GM15510 (cell line): ENCODE data around the gene PRODH2.

Source experiments
- POLR2A ChIP-seq: IDR thresholded peaks from 3 replicates; pipeline ENCODE4 v1.6.1; 2011; ENCODE audit warnings: borderline replicate concordance; ENCODE audit not compliant: insufficient read length; ENCODE audit errors: extremely low read depth

Gene PRODH2

GRCh38 chr19:35848486-35848885 is 35.8 kb upstream of the PRODH2 start:
- no peak for TF ChIP-seq POLR2A

GRCh38 chr19:35847911-35848310 is 35.3 kb upstream of the PRODH2 start:
- TF ChIP-seq POLR2A, result no peak

GRCh38 chr19:35846038-35846668 is 33.5 kb upstream of the PRODH2 start:
- TF ChIP-seq POLR2A, result no peak

- TF ChIP-seq POLR2A, result no peak
Measured at GRCh38 chr19:35845215-35846037, 32.8 kb upstream of the PRODH2 start.

GRCh38 chr19:35844482-35845214 is 32.0 kb upstream of the PRODH2 start:
- no peak for TF ChIP-seq POLR2A

GRCh38 chr19:35843676-35844481 is 31.2 kb upstream of the PRODH2 start:
- no peak for TF ChIP-seq POLR2A

GRCh38 chr19:35842666-35843272 is 30.1 kb upstream of the PRODH2 start:
- no peak for TF ChIP-seq POLR2A

GRCh38 chr19:35841961-35842595 is 29.4 kb upstream of the PRODH2 start:
- TF ChIP-seq POLR2A, result no peak

DNA sequence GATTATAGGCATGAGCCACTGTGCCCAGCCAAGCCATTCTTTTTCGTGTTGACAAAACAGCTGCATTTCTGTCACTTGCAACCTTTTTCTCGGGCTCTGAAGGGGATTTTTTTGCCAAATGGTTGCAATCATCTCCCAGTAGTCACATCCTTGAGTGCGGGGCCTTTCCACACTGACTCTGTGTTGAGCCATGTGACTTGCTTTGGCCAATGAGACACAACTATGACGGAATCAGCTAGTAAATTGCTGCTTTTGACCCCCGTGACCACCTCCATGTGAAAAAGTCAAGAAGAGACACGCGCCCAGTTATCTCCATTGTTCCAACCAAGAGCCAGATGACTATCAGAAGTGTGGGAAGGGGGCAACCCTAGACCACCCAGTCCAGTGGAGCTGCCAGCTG is 21.3 kb upstream of the PRODH2 start:
- TF ChIP-seq POLR2A, result no peak

- no peak for TF ChIP-seq POLR2A
Measured at GRCh38 chr19:35832054-35832453, 19.4 kb upstream of the PRODH2 start.

DNA sequence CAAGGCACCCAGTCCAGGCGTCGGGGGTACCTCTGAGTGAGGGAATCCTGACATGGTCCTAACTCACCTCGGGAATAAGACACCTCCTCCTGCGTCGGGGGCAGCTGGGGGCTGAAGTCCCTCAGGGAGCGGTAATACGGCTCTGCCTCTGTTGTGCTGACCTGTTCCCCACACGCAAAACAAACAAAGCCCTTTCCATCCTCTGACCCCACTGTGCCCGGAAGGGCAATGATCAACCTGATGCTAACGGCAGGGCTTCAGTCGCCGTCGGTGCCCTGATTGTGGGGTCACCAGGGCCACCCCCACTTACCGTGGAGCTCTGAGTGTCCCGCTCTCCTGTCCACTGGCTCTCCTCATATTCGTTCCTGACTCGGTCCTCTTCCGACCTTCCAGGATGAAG is 18.3 kb upstream of the PRODH2 start:
- no peak for TF ChIP-seq POLR2A

GRCh38 chr19:35828692-35829301 is 16.2 kb upstream of the PRODH2 start:
- TF ChIP-seq POLR2A, result no peak

GRCh38 chr19:35824150-35824549 is 11.5 kb upstream of the PRODH2 start:
- no peak for TF ChIP-seq POLR2A

DNA sequence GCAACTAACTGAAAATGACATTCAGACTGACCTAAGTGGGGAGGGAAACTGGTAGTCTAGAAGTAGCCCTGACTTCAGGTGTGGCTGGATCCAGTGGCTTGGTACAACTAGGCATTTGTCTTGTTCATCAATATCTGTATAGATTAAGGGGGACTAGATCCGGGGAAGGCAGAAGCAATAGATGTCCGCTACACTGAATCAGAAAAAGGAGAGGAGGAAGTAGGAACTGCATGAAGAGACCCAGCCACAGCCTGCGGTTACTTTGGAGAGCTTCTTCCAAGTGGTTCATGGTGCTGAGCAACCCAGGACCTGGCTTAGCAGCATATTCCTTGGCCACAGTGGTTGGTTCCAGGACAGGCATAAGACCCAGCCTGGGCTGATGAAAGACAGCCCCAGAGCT is 9.9 kb upstream of the PRODH2 start:
- TF ChIP-seq POLR2A, result no peak

GRCh38 chr19:35818445-35818844 is 5.8 kb upstream of the PRODH2 start:
- TF ChIP-seq POLR2A, result no peak
